Colon (tissue), 2 donors: ENCODE results near the gene FBXO24.

Source experiments
- FAIRE-seq: peaks from 2 replicates; lab custom pipeline; 2012; peaks lifted over from hg19 to GRCh38; lab: Jason Lieb, UNC
- donor health status: control.
- donor health status: control.

Gene FBXO24

DNA sequence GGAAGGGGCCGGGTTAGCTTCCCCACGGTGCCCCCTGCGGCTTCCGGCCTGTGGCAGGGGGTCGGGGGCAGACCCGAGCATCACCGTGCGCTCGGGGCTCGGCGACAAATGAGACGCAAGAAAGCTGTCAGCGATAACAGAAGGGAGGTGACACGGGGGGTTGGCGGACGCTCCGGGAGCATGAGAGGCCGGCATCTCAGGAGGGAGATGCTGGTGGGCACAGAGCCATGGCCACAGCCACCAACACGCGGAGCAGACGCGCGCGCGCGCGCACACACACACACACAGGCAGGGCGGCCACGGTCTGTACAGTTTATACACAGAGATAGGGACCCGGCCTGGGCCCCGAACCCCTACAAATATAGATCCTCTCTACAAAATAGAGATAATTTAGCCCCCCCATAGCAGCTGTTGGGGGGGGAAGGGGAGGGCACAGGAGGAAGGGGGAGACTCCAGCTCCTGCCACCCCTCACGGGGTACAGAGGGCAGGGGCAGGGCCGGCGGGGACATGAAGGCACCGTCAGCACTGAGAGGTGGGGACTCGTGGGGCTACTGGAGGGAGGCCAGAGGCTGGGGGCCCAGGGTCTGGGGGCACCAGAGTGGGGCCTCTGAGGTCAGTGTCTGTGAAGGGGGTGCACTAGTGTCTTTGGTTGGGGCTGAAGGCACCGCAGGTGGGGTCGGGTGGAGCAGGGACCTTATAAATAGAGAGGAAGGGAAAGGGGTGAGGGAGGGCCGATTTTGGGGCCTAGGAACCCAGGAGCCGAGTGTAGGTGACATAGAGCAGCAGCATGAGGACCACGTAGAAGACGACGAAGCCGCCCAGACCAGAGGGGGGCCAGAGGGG, 11.5 kb upstream of the FBXO24 start:
- no peak for FAIRE-seq

- no peak for FAIRE-seq
These were observed 10.9 kb upstream of the FBXO24 start for GRCh38 chr7:100575206-100575631.

DNA sequence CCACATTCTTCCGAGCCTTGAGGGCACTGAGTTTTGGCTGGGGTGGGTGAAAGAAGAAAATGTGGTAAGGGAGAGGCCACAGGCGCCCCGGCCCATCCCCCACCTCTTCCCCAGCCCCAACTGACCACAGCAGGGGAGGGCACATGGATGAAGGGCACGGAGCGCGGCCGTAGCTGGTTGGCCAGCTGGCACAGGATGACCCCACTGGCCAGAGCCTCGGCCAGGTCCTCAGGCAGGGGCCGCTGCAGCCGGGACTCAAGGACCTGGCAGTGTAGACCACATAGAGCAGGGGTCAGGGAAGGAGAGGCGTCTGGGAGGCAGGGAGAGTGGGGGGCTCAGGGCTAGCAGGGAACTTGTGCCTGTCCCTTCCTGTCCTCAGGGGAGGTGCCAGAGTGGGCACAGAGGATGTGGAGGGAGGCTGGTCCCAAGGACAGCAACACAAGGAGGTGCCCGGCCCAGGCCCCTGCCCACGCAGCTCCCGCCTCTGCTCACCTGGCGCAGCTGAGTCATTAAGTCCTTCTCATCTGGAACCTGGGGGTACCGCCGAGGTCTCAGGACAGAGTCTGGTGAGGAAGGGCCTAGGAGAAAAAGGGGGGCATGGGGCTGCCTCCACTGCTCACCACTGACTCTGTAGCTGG, 10.3 kb upstream of the FBXO24 start:
- no peak for FAIRE-seq

GRCh38 chr7:100576384-100576993, 9.6 kb upstream of the FBXO24 start:
- no peak for FAIRE-seq

GRCh38 chr7:100577103-100577502, 9.0 kb upstream of the FBXO24 start:
- no peak for FAIRE-seq

DNA sequence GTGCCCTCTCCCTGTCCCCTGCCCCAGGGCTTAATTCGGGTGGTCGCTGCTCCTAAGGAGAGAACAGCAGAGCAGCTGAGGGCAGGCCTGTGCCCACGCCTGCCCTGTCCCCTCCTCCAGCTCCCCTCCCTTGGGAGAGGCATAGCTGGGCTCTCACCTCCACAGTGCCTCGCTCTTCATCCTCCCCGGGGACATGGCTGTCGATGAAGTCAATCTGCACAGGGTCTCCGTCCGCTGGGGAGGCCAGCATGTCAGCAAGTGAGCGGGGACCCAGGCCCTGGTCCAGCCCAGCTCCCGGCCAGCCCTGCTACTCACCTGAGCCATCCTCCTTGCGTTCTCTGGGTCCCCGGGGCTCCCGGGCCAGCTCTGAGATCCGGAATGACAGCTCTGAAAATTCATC, 8.6 kb upstream of the FBXO24 start:
- no peak for FAIRE-seq

- no peak for FAIRE-seq
These were observed 7.6 kb upstream of the FBXO24 start for GRCh38 chr7:100578246-100579183.

DNA sequence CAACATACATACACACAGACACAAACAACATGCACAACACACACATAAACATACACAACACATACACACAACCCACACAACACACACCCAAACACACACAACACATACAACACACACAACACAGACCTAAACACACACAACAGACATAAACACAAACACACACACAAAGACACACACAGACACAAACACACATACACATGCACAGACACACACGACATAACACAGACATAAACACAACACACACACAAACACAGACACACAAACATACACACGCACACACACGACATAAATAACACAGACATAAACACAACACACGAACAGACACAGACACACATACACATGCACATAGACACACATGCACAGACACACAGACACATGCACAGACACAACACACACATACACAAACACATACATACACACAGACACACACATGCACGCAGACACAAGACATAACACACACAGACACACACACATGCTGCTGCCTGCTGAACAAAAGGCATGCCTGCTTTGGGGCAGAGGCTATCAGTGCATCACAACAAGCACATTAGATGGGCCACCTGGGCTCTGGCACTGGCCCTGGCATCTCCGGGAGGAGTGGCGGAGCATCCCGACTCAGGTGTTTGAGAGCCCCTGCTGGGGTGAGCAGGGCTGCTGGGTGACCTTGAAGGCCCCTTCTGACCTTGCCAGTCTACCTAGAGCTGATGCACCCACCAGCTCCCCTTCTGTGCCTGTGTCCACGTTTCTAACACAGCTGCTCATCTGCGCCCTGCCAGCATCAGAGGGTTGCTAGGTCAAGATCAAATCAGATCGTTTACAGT, 5.5 kb upstream of the FBXO24 start:
- no peak for FAIRE-seq

GRCh38 chr7:100582041-100582579, 4.0 kb upstream of the FBXO24 start:
- FAIRE-seq = no peak

GRCh38 chr7:100582650-100583049, 3.5 kb upstream of the FBXO24 start:
- FAIRE-seq = no peak

DNA sequence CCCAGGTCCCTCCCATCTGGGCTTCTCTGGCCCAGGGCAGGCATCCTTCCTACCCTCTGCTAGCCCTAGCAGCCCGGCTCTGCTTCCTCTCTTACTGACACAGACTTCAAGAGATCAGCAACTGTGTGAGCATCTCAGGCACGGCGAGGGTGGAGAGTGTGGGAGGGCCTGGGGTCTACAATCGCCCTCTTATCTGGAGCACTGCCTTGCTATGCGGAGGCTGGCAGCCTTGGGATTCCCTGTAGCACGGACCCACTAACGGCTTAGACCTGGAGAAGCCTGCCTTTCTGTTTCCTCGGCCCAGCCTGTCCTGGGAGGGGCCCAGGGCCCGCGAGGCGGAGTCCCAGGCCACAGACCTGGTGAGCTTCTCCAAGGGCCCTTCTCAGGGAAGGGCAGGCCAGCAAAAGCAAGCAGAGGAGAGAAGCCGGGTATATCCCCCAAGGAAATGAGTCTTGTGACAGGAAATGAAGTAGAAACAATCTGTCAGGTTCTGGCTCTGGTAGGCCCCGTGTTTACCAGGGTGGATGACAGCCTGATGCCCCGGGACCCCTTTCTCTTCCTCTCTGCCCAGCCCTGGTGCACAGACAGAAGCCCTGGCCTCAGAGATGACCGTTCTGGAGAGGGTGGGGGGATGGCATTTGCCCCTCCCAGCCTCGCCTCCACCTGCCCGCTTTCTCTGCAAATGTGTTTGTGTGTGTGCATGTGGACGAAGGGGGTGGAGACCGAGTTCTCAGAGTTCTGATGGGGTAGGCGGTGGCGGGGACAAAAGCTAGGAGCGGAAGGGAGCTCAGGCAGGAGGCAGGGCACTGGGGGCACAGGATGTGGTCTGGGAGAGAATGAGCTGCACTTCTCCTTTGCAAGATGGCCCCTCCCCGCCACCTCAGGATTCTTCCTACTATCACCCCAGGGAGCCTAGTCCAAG, 2.7 kb upstream of the FBXO24 start:
- no peak for FAIRE-seq

DNA sequence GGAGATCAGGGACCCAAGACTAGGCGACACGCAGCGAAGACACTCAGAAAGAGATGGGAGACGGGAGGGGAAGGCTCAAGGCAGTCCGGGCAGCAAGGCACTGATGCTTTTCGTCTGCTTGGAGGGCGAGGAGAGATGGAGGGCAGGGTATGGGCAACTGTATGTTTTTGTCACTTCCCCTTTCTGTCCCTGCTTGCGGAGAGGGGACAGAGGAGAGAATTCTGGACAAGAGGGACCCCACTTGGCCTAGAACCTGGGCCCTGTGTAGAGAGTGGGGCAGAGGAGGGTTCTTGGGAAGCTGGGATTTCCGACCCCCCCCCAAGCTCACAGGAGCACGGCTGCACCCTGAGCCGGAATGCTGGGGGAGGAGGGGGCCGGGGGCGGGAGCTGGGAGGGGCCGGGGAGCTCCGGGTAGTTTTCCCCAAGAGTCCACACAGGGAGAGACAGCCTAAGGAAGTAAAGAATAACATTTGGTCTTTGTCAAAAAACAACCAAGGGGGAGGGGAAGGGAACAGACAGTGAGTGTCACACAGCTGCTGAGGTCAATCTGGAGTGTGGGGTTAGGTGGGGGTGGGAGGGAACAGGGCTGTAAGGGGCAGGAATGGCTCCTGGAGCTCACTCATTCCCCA, 2.0 kb upstream of the FBXO24 start:
- FAIRE-seq = no peak

GRCh38 chr7:100584683-100585510, 1.2 kb upstream of the FBXO24 start:
- FAIRE-seq = no peak

GRCh38 chr7:100585511-100586265, 440 bp upstream of the FBXO24 start, which contains the start of gene LRCH4:
Gene LRCH4, minus strand, starts transcription at chr7:100586129. Its CDS starts 29 bp downstream, at chr7:100586100.
- no peak for FAIRE-seq

GRCh38 chr7:100588438-100588837, 2.3 kb downstream of the FBXO24 start:
- no peak for FAIRE-seq

DNA sequence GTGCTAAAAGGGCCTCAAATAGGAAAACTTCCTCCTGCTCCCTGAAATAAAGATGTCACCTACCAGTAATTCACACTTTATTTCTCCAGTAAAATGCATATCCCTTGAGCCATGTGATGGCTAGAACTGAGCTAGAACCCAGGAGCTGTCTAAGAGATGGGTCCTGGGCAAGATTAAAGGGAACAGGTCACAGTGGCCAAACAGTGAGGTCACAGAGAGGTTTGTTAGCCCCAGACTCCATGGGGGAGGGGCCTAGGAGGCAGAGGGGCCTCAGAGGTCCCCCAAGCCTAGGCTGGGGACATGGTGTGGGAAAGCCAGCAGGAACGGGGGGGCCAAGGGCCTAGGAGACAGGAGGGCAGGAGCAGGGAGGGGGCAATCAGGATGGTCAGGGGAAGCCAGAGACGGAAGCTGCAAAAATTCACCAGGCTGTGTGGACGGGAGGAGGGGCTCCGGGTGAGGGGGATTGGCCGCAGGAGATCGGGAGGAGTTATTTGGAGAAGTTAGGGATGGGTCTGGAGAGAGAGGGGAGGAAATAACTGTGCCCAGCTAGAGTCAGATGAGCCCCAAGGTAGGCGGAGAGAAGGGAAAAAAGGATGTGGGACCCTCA, 3.3 kb downstream of the FBXO24 start:
- no peak for FAIRE-seq

DNA sequence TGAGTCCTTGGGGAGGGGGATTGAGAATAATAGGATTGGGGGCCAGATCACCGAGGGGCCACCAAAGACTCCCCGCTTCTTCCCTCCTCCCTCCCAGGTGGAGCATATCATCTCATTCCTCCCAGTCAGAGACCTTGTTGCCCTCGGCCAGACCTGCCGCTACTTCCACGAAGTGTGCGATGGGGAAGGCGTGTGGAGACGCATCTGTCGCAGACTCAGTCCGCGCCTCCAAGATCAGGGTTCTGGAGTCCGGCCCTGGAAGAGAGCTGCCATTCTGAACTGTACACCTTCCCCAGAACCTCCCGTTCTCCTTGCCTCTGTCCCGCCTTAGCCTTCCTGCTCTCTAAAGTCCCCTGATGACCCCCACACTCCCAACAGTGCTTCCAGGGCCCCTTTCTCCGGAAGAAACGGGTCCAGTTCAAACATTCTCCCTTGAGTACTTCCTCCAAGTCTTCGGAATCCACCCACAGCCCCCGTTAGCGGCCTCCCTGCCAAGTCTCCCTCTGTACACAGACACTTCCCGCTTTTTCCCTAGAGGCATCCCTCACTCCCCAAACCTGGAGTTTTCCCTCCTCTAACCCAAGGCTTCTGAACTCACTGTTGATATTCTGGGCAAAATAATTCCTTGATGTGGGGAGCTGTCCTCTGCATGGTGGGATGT, 4.1 kb downstream of the FBXO24 start:
- FAIRE-seq = no peak
